ENCODE data around the gene ZNF219.

- TF ChIP-seq ZNF878 (CRISPR knock-in tag; IDR thresholded peaks at IDR 0.05) (no peak), MAZ (IDR thresholded peaks at IDR 0.05; ENCODE audit: borderline replicate concordance, low read depth, low read length) (no peak), MAZ (CRISPR knock-in tag; IDR thresholded peaks at IDR 0.05; ENCODE audit: low read depth) (no peak), TAF1 (CRISPR knock-in tag; IDR thresholded peaks at IDR 0.05) (no peak), ATAD3A (CRISPR knock-in tag; IDR thresholded peaks at IDR 0.05) (no peak), NCOR1 (IDR thresholded peaks at IDR 0.05; ENCODE audit: borderline replicate concordance, low read length) (no peak), ZC3H4 (CRISPR knock-in tag; IDR thresholded peaks at IDR 0.05; ENCODE audit: borderline replicate concordance) (no peak), ELK4 (CRISPR knock-in tag; IDR thresholded peaks at IDR 0.05; ENCODE audit: borderline replicate concordance) (no peak), CTCF (CRISPR knock-in tag; IDR thresholded peaks at IDR 0.05) (no peak)
Observed at GRCh38 chr14:21072781-21073339, 25.6 kb downstream of the ZNF219 start.

All from HepG2 (cell line).